ENCODE data around the gene TSBP1. TPM values are rescaled to one million over a fixed set of nuclear protein-coding genes. Genes with fewer than 3 reads are reported as not detected.

TSBP1 gene
- total RNA-seq, 1 experiment from 2014 or later: not detected

DNA sequence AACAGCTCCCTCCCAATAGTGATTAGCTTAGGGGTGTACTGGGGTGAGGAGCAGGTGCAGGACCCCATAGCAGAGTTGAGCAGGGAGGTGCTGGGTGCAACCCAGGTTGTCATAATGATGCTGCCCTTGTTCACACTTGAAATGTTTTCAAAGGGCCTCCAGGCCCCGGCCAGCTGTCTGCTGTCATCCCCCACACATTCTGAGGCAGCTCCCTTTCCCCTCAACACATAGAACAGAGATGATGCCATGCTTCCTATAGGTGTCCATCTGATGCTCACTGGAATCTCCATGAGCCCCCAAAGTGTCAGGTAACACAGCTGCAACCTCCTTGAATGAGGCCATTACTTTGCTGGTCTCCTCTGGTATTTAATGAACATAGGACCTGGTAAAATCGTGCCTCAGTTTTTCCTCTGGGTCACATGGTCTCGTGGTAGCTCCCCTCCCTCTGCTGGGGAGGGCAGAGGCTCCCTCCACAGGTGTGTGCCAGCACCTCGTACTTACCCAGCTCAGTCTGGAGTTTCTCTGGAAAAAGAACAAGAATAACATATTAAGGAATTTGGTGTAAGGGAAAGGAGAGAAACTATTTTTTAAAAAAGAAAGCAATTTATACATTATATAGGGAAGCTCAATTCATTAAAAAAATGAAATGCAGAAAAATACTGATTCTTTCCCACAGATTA lies 29.7 kb upstream of the TSBP1 start:
- Histone ChIP-seq H3K36me3 (ENCODE audit: control insufficient read depth, insufficient read depth, low read length) (no peaks in the 10 kb centered on the region), H3K27me3 (ENCODE audit: control insufficient read depth, insufficient read depth, low read length) (peaks cover 25% of the 10 kb centered on the region), H3K4me3 (ENCODE audit: low read depth in 2 of 2, low read length in 2 of 2) (no peak overlapping the region), H3K27ac (ENCODE audit: low read length) (no peak overlapping the region), H3K9me3 (ENCODE audit: control insufficient read depth, insufficient read depth, low read depth, low read length) (no peaks in the 10 kb centered on the region), H3K4me1 (ENCODE audit: control insufficient read depth, insufficient read depth, low read length) (peaks cover 4% of the 10 kb centered on the region; the same call in 1 of the 2 replicates)
- no TSS peak for BruUV-seq (replicated peaks)
- no peak for ATAC-seq
- in situ Hi-C loops (cut with HindIII; ENCODE audit: low pct_unique_long_range_greater_than_20kb, low sequenced_read_pairs) (no loop called here), intact Hi-C loops (cut with micrococcal nuclease; ENCODE audit: unreplicated experiment) (no loop called here)
- POLR2A ChIA-PET: no interaction called here
- CTCF ChIA-PET: no interaction called here
- TF ChIP-seq POLR2AphosphoS5 (IDR thresholded peaks at IDR 0.05; ENCODE audit: low read depth, low read length) (no peak), TCF7L2 (IDR thresholded peaks at IDR 0.05; ENCODE audit: low read depth, low read length) (no peak), SIN3A (IDR thresholded peaks at IDR 0.05; ENCODE audit: borderline replicate concordance, insufficient read depth, low read depth, low read length) (no peak)
- TF ChIP-seq, protein P1, sequence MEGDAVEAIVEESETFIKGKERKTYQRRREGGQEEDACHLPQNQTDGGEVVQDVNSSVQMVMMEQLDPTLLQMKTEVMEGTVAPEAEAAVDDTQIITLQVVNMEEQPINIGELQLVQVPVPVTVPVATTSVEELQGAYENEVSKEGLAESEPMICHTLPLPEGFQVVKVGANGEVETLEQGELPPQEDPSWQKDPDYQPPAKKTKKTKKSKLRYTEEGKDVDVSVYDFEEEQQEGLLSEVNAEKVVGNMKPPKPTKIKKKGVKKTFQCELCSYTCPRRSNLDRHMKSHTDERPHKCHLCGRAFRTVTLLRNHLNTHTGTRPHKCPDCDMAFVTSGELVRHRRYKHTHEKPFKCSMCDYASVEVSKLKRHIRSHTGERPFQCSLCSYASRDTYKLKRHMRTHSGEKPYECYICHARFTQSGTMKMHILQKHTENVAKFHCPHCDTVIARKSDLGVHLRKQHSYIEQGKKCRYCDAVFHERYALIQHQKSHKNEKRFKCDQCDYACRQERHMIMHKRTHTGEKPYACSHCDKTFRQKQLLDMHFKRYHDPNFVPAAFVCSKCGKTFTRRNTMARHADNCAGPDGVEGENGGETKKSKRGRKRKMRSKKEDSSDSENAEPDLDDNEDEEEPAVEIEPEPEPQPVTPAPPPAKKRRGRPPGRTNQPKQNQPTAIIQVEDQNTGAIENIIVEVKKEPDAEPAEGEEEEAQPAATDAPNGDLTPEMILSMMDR (IDR thresholded peaks at IDR 0.05): no peak
- TF ChIP-seq, protein P2, sequence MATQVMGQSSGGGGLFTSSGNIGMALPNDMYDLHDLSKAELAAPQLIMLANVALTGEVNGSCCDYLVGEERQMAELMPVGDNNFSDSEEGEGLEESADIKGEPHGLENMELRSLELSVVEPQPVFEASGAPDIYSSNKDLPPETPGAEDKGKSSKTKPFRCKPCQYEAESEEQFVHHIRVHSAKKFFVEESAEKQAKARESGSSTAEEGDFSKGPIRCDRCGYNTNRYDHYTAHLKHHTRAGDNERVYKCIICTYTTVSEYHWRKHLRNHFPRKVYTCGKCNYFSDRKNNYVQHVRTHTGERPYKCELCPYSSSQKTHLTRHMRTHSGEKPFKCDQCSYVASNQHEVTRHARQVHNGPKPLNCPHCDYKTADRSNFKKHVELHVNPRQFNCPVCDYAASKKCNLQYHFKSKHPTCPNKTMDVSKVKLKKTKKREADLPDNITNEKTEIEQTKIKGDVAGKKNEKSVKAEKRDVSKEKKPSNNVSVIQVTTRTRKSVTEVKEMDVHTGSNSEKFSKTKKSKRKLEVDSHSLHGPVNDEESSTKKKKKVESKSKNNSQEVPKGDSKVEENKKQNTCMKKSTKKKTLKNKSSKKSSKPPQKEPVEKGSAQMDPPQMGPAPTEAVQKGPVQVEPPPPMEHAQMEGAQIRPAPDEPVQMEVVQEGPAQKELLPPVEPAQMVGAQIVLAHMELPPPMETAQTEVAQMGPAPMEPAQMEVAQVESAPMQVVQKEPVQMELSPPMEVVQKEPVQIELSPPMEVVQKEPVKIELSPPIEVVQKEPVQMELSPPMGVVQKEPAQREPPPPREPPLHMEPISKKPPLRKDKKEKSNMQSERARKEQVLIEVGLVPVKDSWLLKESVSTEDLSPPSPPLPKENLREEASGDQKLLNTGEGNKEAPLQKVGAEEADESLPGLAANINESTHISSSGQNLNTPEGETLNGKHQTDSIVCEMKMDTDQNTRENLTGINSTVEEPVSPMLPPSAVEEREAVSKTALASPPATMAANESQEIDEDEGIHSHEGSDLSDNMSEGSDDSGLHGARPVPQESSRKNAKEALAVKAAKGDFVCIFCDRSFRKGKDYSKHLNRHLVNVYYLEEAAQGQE (IDR thresholded peaks at IDR 0.05; ENCODE audit: insufficient read depth in 1 of 2, low read depth in 2 of 2, low read length in 1 of 2): no peak
- no peak for DNase-seq (ENCODE audit: low read depth, low spot score)

DNA sequence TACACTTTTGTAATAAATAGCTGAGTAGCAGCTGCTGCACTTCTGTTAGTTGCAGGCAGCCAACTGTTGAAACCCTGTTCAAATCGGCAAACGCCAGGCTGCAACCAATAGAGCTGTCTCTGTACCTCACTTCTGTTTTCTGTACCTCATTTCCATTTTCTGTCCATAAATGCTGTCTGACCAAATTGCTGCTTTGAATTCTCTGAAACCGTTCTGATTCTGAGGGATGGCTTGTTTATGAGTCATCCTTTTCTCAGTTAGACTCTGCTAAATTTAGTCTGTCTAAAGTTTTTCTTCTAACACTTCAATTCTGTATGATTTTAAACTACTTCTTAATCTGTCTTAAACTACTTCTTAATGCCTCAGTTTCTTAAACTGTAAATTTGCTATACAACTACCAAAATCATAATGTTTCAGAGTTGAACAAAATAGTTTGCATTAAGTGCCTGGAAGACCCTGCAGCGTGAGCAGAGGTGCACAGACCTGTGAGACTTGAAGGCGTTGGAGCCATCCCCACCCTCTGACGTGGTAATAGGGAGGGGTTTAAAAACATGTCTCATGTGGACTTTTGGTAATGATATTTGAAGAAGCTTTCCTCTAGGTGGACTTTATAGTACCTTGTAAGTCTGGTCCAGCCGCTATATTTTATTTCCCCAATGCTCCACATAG lies 25.7 kb upstream of the TSBP1 start:
- H3K27me3 ChIP-seq (ENCODE audit: control insufficient read depth, insufficient read depth, low read length): peaks cover 2% of the 10 kb centered on the region; the same call in 1 of the 2 replicates
- BruUV-seq (replicated peaks): no TSS peak
- no peak overlapping the region for H3K27ac ChIP-seq (ENCODE audit: low read length)
- ATAC-seq (no peak), DNase-seq (ENCODE audit: low read depth, low spot score) (no peak)
- TF ChIP-seq POLR2AphosphoS5 (IDR thresholded peaks at IDR 0.05; ENCODE audit: low read depth, low read length): no peak
- TF ChIP-seq, protein P2 (IDR thresholded peaks at IDR 0.05; ENCODE audit: insufficient read depth in 1 of 2, low read depth in 2 of 2, low read length in 1 of 2): no peak
- TF ChIP-seq TCF7L2 (IDR thresholded peaks at IDR 0.05; ENCODE audit: low read depth, low read length): no peak
- TF ChIP-seq, protein P1 (IDR thresholded peaks at IDR 0.05): no peak
- TF ChIP-seq SIN3A (IDR thresholded peaks at IDR 0.05; ENCODE audit: borderline replicate concordance, insufficient read depth, low read depth, low read length): no peak
- no peaks in the 10 kb centered on the region for H3K9me3 ChIP-seq (ENCODE audit: control insufficient read depth, insufficient read depth, low read depth, low read length)
- in situ Hi-C loops (cut with HindIII; ENCODE audit: low pct_unique_long_range_greater_than_20kb, low sequenced_read_pairs): no loop called here
- ChIA-PET POLR2A (no interaction called here), CTCF (no interaction called here)
- intact Hi-C loops (cut with micrococcal nuclease; ENCODE audit: unreplicated experiment): no loop called here
- H3K4me3 ChIP-seq (ENCODE audit: low read depth in 2 of 2, low read length in 2 of 2): no peak overlapping the region
- H3K4me1 ChIP-seq (ENCODE audit: control insufficient read depth, insufficient read depth, low read length): peaks cover 4% of the 10 kb centered on the region; the same call in 1 of the 2 replicates
- no peaks in the 10 kb centered on the region for H3K36me3 ChIP-seq (ENCODE audit: control insufficient read depth, insufficient read depth, low read length)

All from Panc1 (cell line).